Smooth muscle cell (in vitro differentiated cells): Measurements from ENCODE around the gene ZYG11B. TPM values are rescaled to one million over a fixed set of nuclear protein-coding genes. Genes with fewer than 3 reads are reported as not detected.
"Not testable (repeated sequence)": the region's sequence is repeated elsewhere in the genome, so short reads cannot be mapped to it uniquely, and the experiment has no call there.

Experiments
- DNase-seq: peaks from one replicate; lab custom pipeline; 2025; ENCODE audit not compliant: unreplicated experiment; lab: John Stamatoyannopoulos, UW
- H2AFZ ChIP-seq: fragments of 200-600 bp; sonication (generic); 2 replicates; pipeline ENCODE4 v1.6.0; 2016; ENCODE audit warnings: antibody characterized with exemption, low read depth, mild to moderate bottlenecking
- H3F3A ChIP-seq: fragments of 200-600 bp; sonication (generic); 2 replicates; pipeline ENCODE4 v1.6.0; 2017; ENCODE audit warnings: antibody characterized with exemption, low read depth
- H3K27ac ChIP-seq: fragments of 200-600 bp; sonication (generic); 2 replicates; pipeline ENCODE4 v1.5.1; 2016; ENCODE audit warnings: low read depth, mild to moderate bottlenecking
- H3K27me3 ChIP-seq: fragments of 200-600 bp; sonication (generic); 2 replicates; pipeline ENCODE4 v1.6.1; 2016; ENCODE audit warnings: low read depth, mild to moderate bottlenecking
- H3K36me3 ChIP-seq: fragments of 200-600 bp; sonication (generic); 2 replicates; pipeline ENCODE4 v1.5.1; 2016; ENCODE audit warnings: low read depth
- H3K4me1 ChIP-seq: fragments of 200-600 bp; sonication (generic); 2 replicates; pipeline ENCODE4 v1.5.1; 2016; ENCODE audit warnings: low read depth
- H3K4me2 ChIP-seq: fragments of 200-600 bp; sonication (generic); 2 replicates; pipeline ENCODE4 v1.6.0; 2016; ENCODE audit warnings: mild to moderate bottlenecking
- H3K4me3 ChIP-seq: fragments of 200-600 bp; sonication (generic); 2 replicates; pipeline ENCODE4 v1.5.1; 2016; ENCODE audit warnings: mild to moderate bottlenecking
- H3K79me2 ChIP-seq: fragments of 200-600 bp; sonication (generic); 2 replicates; pipeline ENCODE4 v1.6.0; 2016; ENCODE audit warnings: low read depth, mild to moderate bottlenecking
- H3K9ac ChIP-seq: fragments of 200-600 bp; sonication (generic); 2 replicates; pipeline ENCODE4 v1.6.0; 2016; ENCODE audit warnings: low read depth
- H3K9me3 ChIP-seq: fragments of 200-600 bp; sonication (generic); replicated peaks from 2 replicates; pipeline ENCODE4 v1.5.1; 2016; ENCODE audit warnings: low read depth
- H4K20me1 ChIP-seq: fragments of 200-600 bp; sonication (generic); 2 replicates; pipeline ENCODE4 v1.6.0; 2016; ENCODE audit warnings: low read depth
- WGBS: methylation state at CpG from one replicate; pipeline ENCODE4 v1.1.7; 2016; ENCODE audit warnings: low lambda C conversion rate; 5-methylcytosine and 5-hydroxymethylcytosine counted together
- polyA plus RNA-seq: library from polyadenylated mRNA; unstranded; fragments of >200 nt; fragmentation: Nextera tagmentation; extraction: Ambion mirVana; gene quantifications from 2 replicates; pipeline ENCODE4 v1.2.1, GENCODE V29; 2016
- total RNA-seq: library from RNA; depleted of rRNA; stranded (reverse); fragments of >200 nt; gene quantifications from 2 replicates; pipeline ENCODE4 v1.2.3, GENCODE V29; 2014
- TF ChIP-seq, protein P1 (sequence below): fragments of 200-600 bp; sonication (generic); IDR thresholded peaks from 2 replicates; pipeline ENCODE4 v1.5.1; 2017; ENCODE audit warnings: borderline replicate concordance, mild to moderate bottlenecking, antibody characterized with exemption; ENCODE audit not compliant: insufficient read depth, poor library complexity, severe bottlenecking

The ZYG11B gene
- total and polyA plus RNA-seq, 2 experiments from 2014 or later, result 8.8 to 36.0 TPM

DNA sequence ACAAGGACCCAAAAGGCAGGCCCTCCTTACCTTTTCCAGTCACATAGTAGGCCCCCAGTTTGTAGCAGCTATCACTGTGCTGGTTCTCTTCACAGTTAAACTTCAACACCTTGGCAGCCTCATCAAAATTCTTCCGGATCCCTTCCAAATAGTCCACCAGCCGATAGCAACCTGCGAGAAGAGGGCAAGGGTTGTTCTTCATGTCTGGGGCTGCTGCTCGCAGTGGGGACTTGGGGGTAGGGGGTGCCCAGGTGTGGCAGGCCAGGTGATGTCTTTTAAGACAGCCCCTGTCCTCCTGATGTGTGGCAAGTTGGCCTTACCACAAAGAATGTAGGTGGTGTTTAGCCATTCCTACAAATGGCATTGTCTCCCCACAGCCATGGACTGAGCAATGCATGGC is 33.6 kb upstream of the ZYG11B start:
- H3K36me3 ChIP-seq, result peaks cover 7% of the 10 kb centered on the region
- H3K4me3 ChIP-seq, result no peak overlapping the region
- H3K27me3 ChIP-seq, result no peaks in the 10 kb centered on the region
- peaks cover 28% of the 10 kb centered on the region for H3K79me2 ChIP-seq
- WGBS, result 96% methylated on average over 4 of the region's 4 CpGs
- no peak overlapping the region for H3K27ac ChIP-seq
- no peaks in the 10 kb centered on the region for H4K20me1 ChIP-seq
- no peak overlapping the region for H3K4me2 ChIP-seq
- H3K4me1 ChIP-seq, result no peaks in the 10 kb centered on the region
- H3K9ac ChIP-seq, result no peak overlapping the region
- H3F3A ChIP-seq, result no peaks in the 10 kb centered on the region
- TF ChIP-seq, protein P1, sequence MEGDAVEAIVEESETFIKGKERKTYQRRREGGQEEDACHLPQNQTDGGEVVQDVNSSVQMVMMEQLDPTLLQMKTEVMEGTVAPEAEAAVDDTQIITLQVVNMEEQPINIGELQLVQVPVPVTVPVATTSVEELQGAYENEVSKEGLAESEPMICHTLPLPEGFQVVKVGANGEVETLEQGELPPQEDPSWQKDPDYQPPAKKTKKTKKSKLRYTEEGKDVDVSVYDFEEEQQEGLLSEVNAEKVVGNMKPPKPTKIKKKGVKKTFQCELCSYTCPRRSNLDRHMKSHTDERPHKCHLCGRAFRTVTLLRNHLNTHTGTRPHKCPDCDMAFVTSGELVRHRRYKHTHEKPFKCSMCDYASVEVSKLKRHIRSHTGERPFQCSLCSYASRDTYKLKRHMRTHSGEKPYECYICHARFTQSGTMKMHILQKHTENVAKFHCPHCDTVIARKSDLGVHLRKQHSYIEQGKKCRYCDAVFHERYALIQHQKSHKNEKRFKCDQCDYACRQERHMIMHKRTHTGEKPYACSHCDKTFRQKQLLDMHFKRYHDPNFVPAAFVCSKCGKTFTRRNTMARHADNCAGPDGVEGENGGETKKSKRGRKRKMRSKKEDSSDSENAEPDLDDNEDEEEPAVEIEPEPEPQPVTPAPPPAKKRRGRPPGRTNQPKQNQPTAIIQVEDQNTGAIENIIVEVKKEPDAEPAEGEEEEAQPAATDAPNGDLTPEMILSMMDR, result no peak
- no peak overlapping the region for H2AFZ ChIP-seq
- H3K9me3 ChIP-seq, result no peaks in the 10 kb centered on the region
- DNase-seq, result no peak

DNA sequence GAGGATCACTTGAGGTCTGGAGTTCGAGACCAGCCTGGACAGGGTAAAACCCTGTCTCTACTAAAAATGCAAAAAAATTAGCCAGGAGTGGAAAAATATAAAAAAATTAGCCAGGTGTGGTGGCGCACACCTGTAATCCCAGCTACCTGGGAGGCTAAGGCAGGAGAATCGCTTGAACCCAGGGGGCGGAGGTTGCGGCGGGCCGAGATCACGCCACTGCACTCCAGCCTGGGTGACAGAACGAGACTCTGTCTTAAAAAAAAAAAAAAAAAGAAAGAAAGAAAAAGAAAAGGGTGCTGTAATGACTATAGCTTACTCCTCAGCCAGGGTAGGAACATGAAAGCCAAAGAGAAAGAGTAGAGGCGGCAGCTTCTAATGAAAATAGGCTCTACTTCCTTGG is 32.9 kb upstream of the ZYG11B start:
- not testable (repeated sequence) for H2AFZ ChIP-seq, DNase-seq
- peaks cover 28% of the 10 kb centered on the region for H3K79me2 ChIP-seq

DNA sequence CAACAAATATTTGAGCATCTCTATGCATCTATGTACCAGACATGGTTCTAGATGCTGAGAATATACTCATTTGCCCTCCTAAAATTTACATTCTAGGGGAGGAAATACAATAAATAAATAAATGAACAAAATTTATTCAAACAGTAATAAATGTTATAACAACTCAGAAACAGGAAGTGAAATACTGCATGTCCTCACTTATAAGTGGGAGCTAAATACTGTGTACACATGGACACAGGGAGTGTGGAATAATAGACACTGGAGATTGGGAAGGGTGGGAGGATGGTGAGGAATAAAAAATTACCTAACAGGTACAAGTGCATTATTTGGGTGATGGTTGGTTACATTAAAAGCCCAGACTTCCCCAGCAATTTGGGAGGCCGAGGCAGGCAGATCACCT is 32.4 kb upstream of the ZYG11B start:
- TF ChIP-seq, protein P1, result no peak
- no peaks in the 10 kb centered on the region for H4K20me1 ChIP-seq
- WGBS, result 100% methylated on average over 1 of the region's 1 CpG
- H3K9me3 ChIP-seq, result no peaks in the 10 kb centered on the region
- H3K27me3 ChIP-seq, result no peaks in the 10 kb centered on the region
- H3K79me2 ChIP-seq, result peaks cover 28% of the 10 kb centered on the region
- no peak overlapping the region for H3K4me2 ChIP-seq
- H3K4me3 ChIP-seq, result no peak overlapping the region
- peaks cover 7% of the 10 kb centered on the region for H3K36me3 ChIP-seq
- no peak overlapping the region for H3K9ac ChIP-seq
- no peak overlapping the region for H2AFZ ChIP-seq
- DNase-seq, result no peak
- H3K4me1 ChIP-seq, result no peaks in the 10 kb centered on the region
- no peaks in the 10 kb centered on the region for H3F3A ChIP-seq
- H3K27ac ChIP-seq, result no peak overlapping the region

More for the DNA sequence above, 32.9 kb upstream of the ZYG11B start:
- not testable (repeated sequence) for H3K4me3 ChIP-seq, H3K4me2 ChIP-seq, H3F3A ChIP-seq, H3K27ac ChIP-seq, H3K9me3 ChIP-seq, H3K36me3 ChIP-seq, H3K9ac ChIP-seq, H3K4me1 ChIP-seq, H3K27me3 ChIP-seq, H4K20me1 ChIP-seq
- WGBS, result 96% methylated on average over 10 of the region's 10 CpGs

DNA sequence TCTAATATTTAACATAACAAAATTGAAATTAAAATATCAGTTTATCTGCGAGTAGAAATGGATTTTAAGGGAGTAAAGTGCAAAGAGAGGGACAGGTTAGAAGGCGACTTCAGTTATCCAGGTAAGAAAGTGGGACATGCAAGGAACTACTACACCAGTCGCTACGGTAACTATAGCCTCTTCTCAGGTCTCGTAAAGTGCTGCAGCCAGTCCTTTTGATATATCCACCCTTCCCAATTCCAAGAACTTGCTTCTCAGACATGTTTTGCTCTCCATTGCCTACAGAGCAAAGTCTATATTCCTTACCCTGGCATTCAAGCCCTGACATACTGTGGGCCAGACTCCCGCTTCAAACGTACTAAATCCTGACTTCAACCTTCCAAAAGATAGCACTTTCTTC is 30.6 kb upstream of the ZYG11B start:
- Histone ChIP-seq H3K4me1 (no peaks in the 10 kb centered on the region), H3K9ac (no peak overlapping the region), H3K4me3 (no peak overlapping the region), H3K4me2 (no peak overlapping the region), H3K9me3 (no peaks in the 10 kb centered on the region), H3K27me3 (no peaks in the 10 kb centered on the region), H3K79me2 (peaks cover 28% of the 10 kb centered on the region), H3F3A (peaks cover 8% of the 10 kb centered on the region), H3K36me3 (peaks cover 7% of the 10 kb centered on the region), H4K20me1 (no peaks in the 10 kb centered on the region), H3K27ac (no peak overlapping the region), H2AFZ (no peak overlapping the region)
- no peak for DNase-seq
- TF ChIP-seq, protein P1, result no peak
- 97% methylated on average over 7 of the region's 7 CpGs for WGBS
